BE2C (cell line): Measurements from ENCODE around the gene INPP5J.
"Not testable (repeated sequence)": the region's sequence is repeated elsewhere in the genome, so short reads cannot be mapped to it uniquely, and the experiment has no call there.

Source experiments
- DNase-seq: peaks from one replicate; pipeline ENCODE4 v3.0.0-alpha.2; 2020
- H3K27me3 ChIP-seq: fragments of 250-450 bp; sonication (Bioruptor Pico); 2 replicates; pipeline ENCODE4 v1.5.1; 2020; ENCODE audit warnings: mild to moderate bottlenecking
- H3K36me3 ChIP-seq: fragments of 250-450 bp; sonication (Bioruptor Pico); 2 replicates; pipeline ENCODE4 v1.5.1; 2020; ENCODE audit warnings: mild to moderate bottlenecking
- H3K4me1 ChIP-seq: fragments of 250-450 bp; sonication (Bioruptor Pico); 2 replicates; pipeline ENCODE4 v1.5.1; 2020
- H3K4me3 ChIP-seq: 2 replicates; pipeline ENCODE4 v1.5.1; 2011; ENCODE audit warnings: low read depth, low read length
- H3K9me3 ChIP-seq: fragments of 250-450 bp; sonication (Bioruptor Pico); 2 replicates; pipeline ENCODE4 v1.5.1; 2020
- CTCF ChIP-seq: IDR thresholded peaks from 2 replicates; pipeline ENCODE4 v1.5.1; 2012; ENCODE audit warnings: mild to moderate bottlenecking, low read depth, low read length

Gene INPP5J

GRCh38 chr22:31093086-31093850 is 29.5 kb upstream of the INPP5J start:
- no peak overlapping the region for H3K4me3 ChIP-seq
- no peaks in the 10 kb centered on the region for H3K4me1 ChIP-seq
- no peak for DNase-seq
- no peaks in the 10 kb centered on the region for H3K27me3 ChIP-seq
- no peak for TF ChIP-seq CTCF
- H3K9me3 ChIP-seq, result no peaks in the 10 kb centered on the region
- no peaks in the 10 kb centered on the region for H3K36me3 ChIP-seq

GRCh38 chr22:31094021-31094551 is 28.7 kb upstream of the INPP5J start:
- TF ChIP-seq CTCF, result no peak
- H3K9me3 ChIP-seq, result no peaks in the 10 kb centered on the region
- no peak for DNase-seq
- no peaks in the 10 kb centered on the region for H3K4me1 ChIP-seq
- H3K4me3 ChIP-seq, result no peak overlapping the region
- H3K36me3 ChIP-seq, result no peaks in the 10 kb centered on the region
- no peaks in the 10 kb centered on the region for H3K27me3 ChIP-seq

- Histone ChIP-seq H3K36me3 (no peaks in the 10 kb centered on the region), H3K9me3 (no peaks in the 10 kb centered on the region), H3K4me3 (no peak overlapping the region), H3K4me1 (no peaks in the 10 kb centered on the region), H3K27me3 (no peaks in the 10 kb centered on the region)
- DNase-seq, result no peak
- no peak for TF ChIP-seq CTCF
Observed at GRCh38 chr22:31094741-31095140, 28.0 kb upstream of the INPP5J start.

- H3K27me3 ChIP-seq, result no peaks in the 10 kb centered on the region
- no peaks in the 10 kb centered on the region for H3K4me1 ChIP-seq
- TF ChIP-seq CTCF, result no peak
- no peak overlapping the region for H3K4me3 ChIP-seq
- H3K9me3 ChIP-seq, result no peaks in the 10 kb centered on the region
- no peak for DNase-seq
- no peaks in the 10 kb centered on the region for H3K36me3 ChIP-seq
Observed at GRCh38 chr22:31095637-31096249, 27.0 kb upstream of the INPP5J start.

- Histone ChIP-seq H3K9me3 (no peaks in the 10 kb centered on the region), H3K36me3 (no peaks in the 10 kb centered on the region), H3K27me3 (no peaks in the 10 kb centered on the region), H3K4me1 (no peaks in the 10 kb centered on the region), H3K4me3 (no peak overlapping the region)
- DNase-seq, result no peak
- no peak for TF ChIP-seq CTCF
Observed at GRCh38 chr22:31096657-31097279, 26.0 kb upstream of the INPP5J start.

- not testable (repeated sequence) for H3K4me1 ChIP-seq, H3K36me3 ChIP-seq, H3K27me3 ChIP-seq, H3K4me3 ChIP-seq, H3K9me3 ChIP-seq, DNase-seq
Observed at GRCh38 chr22:31097539-31097938, 25.2 kb upstream of the INPP5J start.
